Thymus (tissue), 11 donors: Measurements from ENCODE around the gene GCN1. TPM values are rescaled to one million over a fixed set of nuclear protein-coding genes. Genes with fewer than 3 reads are reported as not detected.
"Not testable (repeated sequence)": the region's sequence is repeated elsewhere in the genome, so short reads cannot be mapped to it uniquely, and the experiment has no call there.

Experiments used
- DNase-seq, 9 donors: peaks; one replicate each; pipeline ENCODE4 v3.0.0-alpha.2; 2013; ENCODE audit warnings: low spot score in 9 of 9, low read depth in 6 of 9, missing footprints in 1 of 9
- H3K27ac ChIP-seq, 2 donors: one replicate each; pipeline ENCODE4 v1.5.1; 2013; ENCODE audit warnings: control low read depth in 1 of 2, low read depth in 1 of 2, low read length in 1 of 2, mild to moderate bottlenecking in 1 of 2, moderate library complexity in 1 of 2
- H3K27me3 ChIP-seq, 2 donors: one replicate each; pipeline ENCODE4 v1.5.1; 2013; ENCODE audit warnings: low read length in 1 of 2; ENCODE audit not compliant: control insufficient read depth in 2 of 2, insufficient read depth in 1 of 2
- H3K36me3 ChIP-seq, 2 donors: one replicate each; pipeline ENCODE4 v1.5.1; 2013; ENCODE audit warnings: low read length in 1 of 2, mild to moderate bottlenecking in 1 of 2, moderate library complexity in 1 of 2; ENCODE audit not compliant: control insufficient read depth in 2 of 2, insufficient read depth in 2 of 2
- H3K4me1 ChIP-seq, 2 donors: one replicate each; pipeline ENCODE4 v1.5.1; 2013; ENCODE audit warnings: low read length in 2 of 2; ENCODE audit not compliant: control insufficient read depth in 2 of 2, insufficient read depth in 2 of 2
- H3K4me3 ChIP-seq, 2 donors: one replicate each; pipeline ENCODE4 v1.5.1; 2013; ENCODE audit warnings: low read length in 2 of 2, control low read depth in 1 of 2, mild to moderate bottlenecking in 1 of 2
- H3K9me3 ChIP-seq, 2 donors: one replicate each; pipeline ENCODE4 v1.5.1; 2013; ENCODE audit warnings: low read length in 1 of 2, mild to moderate bottlenecking in 1 of 2; ENCODE audit not compliant: control insufficient read depth in 2 of 2, insufficient read depth in 1 of 2
- WGBS: extraction: QIAGEN DNeasy Blood & Tissue Kit; methylation state at CpG from one replicate; pipeline ENCODE4 v1.1.7; 2013; 5-methylcytosine and 5-hydroxymethylcytosine counted together
- polyA plus RNA-seq: library from polyadenylated mRNA; stranded (reverse); fragments of 200-250 nt; gene quantifications from one replicate; pipeline ENCODE4 v1.2.3, GENCODE V29; 2013
- total RNA-seq: library from RNA; stranded (reverse); fragments of 120-200 nt; gene quantifications from one replicate; pipeline ENCODE4 v1.2.4, GENCODE V29; 2013
- donor health status: healthy.

GCN1 gene
- total and polyA plus RNA-seq, 2 donors: 22.4 to 34.5 TPM

DNA sequence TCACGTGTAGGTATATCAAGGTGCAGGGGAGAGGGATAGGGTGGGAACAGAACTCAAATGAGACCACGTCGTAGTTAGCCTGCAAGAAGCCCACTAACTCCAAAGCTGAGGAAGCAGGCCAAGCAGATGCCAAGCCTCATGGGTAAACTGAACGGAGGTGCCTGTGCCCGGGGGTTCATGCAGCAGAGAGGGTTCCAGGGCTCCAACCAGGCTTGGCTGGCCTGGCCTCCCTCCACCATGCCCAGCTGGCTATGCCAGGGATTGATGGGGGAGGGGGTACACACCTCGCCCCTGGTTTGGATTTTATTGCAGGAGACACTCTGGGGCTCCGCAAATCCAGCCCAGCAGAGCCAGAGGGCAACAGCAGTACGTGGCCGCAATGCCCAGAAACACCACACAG lies 43.7 kb upstream of the GCN1 start:
- H3K27me3 ChIP-seq: no peaks in the 10 kb centered on the region

DNA sequence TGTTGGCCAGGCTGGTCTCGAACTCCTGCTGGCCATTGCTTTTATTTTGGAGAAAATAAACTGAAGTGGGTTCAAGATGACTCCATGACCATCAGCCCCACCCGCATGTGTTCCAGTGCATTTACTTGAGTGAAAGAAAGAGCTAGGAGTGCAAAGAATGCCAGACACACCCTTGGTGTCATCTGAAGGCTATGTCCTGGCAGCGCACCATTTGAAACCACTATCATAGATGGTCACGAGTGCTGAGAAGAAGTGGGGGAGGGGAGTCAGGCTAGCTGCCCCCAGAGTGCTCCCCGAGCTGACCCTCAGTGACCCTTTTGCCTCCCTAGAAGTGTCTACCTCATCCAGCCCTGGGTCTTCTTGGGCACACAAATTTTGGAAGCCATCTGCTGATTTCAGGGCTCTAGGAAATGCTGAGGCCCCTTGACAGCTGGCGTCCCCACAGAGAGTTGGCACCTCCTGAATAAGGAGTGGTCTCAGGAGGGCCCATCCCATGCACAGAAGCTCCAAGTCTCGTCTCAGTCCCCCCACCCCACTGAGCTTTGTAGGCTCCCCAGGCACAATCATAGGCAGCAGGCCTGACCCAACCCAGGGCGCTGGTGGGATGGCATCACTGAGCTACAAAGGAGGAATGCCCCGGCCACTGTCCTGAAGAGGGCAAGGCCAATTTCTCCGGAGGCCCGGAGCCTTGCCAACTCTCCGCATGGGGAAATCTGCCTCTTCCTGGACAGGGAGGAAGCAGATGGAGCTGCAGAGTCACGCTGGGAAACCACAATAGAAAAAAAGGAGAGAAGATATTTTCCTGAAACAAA lies 43.1 kb upstream of the GCN1 start:
- H3K36me3 ChIP-seq: no peaks in the 10 kb centered on the region
- no peaks in the 10 kb centered on the region for H3K9me3 ChIP-seq
- WGBS: 39% methylated on average over 13 of the region's 13 CpGs
- H3K27ac ChIP-seq: peak overlapping the region; percentile 32 to 72
- H3K4me1 ChIP-seq: peaks cover 4 to 65% of the 10 kb centered on the region in 2 donors
- no peak overlapping the region for H3K4me3 ChIP-seq
- H3K27me3 ChIP-seq: no peaks in the 10 kb centered on the region
- DNase-seq: no peak

More for the DNA sequence above, 43.7 kb upstream of the GCN1 start:
- WGBS: 51% methylated on average over 9 of the region's 9 CpGs
- Histone ChIP-seq H3K4me3 (no peak overlapping the region), H3K36me3 (no peaks in the 10 kb centered on the region), H3K27ac (peak overlapping the region in 1 of 2 donors; percentile 60), H3K4me1 (peaks cover 4 to 60% of the 10 kb centered on the region in 2 donors), H3K9me3 (no peaks in the 10 kb centered on the region)
- no peak for DNase-seq

DNA sequence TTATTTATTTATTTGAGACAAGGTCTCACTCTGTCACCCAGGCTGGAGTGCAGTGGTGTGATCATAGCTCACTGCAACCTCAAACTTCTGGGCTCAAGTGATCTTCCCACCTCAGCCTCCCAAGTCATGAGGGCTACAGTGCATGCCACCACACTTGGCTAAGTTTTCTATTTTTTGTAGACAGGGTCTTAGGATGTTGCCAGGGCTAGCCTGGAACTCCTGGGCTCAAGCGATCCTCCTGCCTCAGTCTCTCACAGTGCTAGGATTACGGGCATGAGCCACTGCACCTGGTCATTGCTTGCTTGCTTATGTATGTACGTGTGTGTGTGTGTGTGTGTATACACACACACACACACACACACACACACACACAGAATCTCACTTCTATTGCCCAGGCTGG lies 42.3 kb upstream of the GCN1 start:
- Histone ChIP-seq H3K4me1 (peaks cover 4 to 69% of the 10 kb centered on the region in 2 donors), H3K27ac (peak overlapping the region in 1 of 2 donors; percentile 26)
- not testable (repeated sequence) for H3K9me3 ChIP-seq, H3K4me3 ChIP-seq, H3K36me3 ChIP-seq, DNase-seq, H3K27me3 ChIP-seq
- 97% methylated on average over 3 of the region's 3 CpGs for whole genome bisulfite sequencing

DNA sequence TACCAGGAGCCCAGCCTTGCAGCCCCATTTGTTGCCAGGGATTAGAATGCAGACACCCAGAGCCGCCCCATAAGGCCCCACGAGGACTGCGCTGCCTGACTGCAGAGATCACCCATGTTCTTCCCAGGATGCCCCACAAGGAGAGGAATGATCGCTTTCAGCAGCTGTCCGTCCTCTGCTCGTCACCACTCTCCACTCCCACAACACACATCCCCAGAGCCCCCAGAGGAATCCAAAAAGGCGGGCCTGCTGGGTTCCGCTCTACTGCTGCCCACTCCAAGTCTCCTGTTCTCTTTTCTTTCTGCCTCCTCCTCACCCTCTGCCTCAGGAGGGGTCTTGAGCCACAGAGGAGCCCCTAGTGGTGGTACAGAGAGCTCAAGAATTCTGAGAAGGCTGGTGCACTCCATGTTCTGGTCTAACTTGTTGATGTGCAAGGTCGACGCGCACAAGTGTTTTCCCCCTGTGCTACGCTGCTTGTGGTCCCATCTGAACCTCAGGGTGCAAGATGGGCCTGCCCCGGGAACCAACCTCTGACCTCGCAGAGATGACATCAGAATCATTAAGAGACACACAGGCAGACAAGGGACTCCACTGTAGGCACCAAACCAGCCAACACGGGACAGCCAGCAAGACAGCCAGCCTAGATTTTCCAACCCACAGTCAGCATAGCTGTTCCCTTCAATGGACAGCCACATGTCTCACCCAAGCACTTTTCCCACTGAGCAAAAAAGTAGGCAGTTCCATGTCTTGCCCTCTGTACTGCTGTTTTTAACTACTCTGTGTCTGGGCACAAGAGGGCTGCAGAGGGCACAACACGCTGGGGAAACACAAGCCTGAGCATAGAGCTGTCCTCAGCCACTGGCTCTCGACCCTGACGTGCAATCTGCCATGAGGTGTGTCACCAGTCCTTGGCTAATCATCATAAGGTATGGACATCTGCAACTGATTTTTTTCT lies 41.1 kb upstream of the GCN1 start:
- Histone ChIP-seq H3K36me3 (no peaks in the 10 kb centered on the region), H3K4me1 (peaks cover 9 to 74% of the 10 kb centered on the region in 2 donors), H3K4me3 (no peak overlapping the region), H3K27me3 (no peaks in the 10 kb centered on the region), H3K9me3 (no peaks in the 10 kb centered on the region), H3K27ac (peak overlapping the region; percentile 76)
- WGBS: 96% methylated on average over 18 of the region's 18 CpGs
- DNase-seq: no peak

DNA sequence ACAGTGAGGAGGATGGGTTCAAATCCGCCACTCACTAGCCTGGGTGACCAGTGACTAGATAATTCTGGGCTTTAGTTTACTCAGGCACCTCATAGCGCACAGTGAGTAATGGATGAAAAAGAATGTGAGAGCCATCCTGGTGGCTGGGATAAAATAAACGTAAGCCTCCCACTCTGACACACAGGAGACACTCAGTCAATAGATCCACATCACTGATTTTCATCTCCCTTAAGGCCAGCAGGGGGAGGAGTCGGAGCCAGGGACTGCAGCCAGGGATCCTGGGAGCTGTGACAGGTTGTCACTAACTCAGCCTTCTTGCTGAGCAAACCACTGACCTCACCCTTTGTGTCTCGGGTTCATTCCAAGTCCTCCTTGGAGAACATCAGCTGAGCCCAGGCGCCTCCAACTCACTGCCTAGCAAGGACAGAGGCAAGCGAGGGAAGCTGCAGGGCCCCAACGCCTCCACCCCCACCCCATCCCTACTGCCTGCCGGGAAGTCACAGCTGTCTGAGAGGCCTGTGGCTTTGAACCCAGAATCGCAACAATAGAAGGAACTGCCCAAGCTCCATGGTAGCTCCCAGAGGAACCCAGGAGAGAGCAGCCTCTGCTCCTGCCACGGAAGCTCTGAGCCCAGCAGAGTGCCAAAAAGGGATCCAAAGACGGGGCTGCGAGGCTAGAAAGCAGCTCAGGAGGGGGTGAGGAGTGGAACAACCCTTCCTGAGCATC lies 40.3 kb upstream of the GCN1 start:
- Histone ChIP-seq H3K27ac (peak overlapping the region; percentile 76), H3K9me3 (no peaks in the 10 kb centered on the region), H3K4me1 (peaks cover 9 to 74% of the 10 kb centered on the region in 2 donors), H3K36me3 (no peaks in the 10 kb centered on the region), H3K27me3 (no peaks in the 10 kb centered on the region), H3K4me3 (no peak overlapping the region)
- WGBS: 81% methylated on average over 13 of the region's 13 CpGs
- no peak for DNase-seq

DNA sequence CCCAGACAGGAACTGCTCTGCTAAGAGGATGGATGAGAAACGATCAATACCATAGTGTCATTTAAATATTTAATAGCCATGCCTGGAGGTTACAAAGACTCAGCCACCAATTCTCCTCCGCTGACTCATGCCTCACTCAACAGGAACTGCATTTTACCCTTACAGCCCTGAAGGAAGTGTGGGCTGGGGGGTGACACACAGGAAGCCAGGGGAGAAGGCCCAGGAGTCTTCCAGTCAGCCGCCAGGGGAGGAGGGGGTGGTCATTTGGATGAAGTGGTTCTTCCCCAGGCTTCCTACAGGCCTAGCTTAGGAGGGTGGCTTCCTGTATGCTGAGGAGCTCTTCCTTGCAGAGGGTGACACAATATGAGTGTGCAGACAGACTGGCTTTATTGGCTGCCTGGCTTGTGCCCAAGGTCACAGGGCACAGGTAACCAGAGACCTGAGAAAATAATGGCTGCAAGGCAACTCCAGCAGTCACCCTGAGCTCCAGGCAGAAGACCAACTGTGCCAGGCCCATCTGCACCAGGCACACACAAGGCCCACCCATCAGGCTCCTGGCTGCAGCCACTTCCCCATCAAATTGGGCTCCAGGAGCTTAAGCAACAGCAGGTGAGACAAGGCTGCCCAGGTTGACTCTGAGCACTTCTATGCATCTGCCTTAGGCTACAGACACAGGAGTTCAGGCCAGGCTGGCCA lies 36.9 kb upstream of the GCN1 start:
- H3K27me3 ChIP-seq: no peaks in the 10 kb centered on the region
- WGBS: 41% methylated on average over 3 of the region's 3 CpGs
- H3K36me3 ChIP-seq: no peaks in the 10 kb centered on the region
- no peak overlapping the region for H3K4me3 ChIP-seq
- DNase-seq: peak in 3 of 9 donors; percentile 27 to 62 (median 44)
- no peaks in the 10 kb centered on the region for H3K9me3 ChIP-seq
- H3K4me1 ChIP-seq: peaks cover 13 to 78% of the 10 kb centered on the region in 2 donors
- peak overlapping the region; percentile 61 to 72 for H3K27ac ChIP-seq

DNA sequence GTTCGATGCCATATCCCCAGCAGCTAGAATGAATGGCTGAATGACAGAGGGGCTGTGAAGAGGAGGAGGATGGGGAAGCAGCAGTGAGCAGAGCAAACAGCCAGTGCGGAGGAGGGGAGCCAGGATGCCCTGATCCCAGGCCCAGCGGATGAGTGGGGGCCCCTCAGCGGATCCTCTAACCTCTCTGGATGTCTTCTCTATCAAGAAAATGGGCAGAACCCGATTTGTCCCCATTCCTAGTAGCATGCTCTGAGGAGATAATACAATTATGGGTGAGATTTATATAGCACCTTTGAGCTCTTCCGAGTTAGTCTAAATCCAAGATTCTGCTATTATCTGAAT lies 36.4 kb upstream of the GCN1 start:
- 56% methylated on average over 6 of the region's 6 CpGs for WGBS
- H3K9me3 ChIP-seq: no peaks in the 10 kb centered on the region

DNA sequence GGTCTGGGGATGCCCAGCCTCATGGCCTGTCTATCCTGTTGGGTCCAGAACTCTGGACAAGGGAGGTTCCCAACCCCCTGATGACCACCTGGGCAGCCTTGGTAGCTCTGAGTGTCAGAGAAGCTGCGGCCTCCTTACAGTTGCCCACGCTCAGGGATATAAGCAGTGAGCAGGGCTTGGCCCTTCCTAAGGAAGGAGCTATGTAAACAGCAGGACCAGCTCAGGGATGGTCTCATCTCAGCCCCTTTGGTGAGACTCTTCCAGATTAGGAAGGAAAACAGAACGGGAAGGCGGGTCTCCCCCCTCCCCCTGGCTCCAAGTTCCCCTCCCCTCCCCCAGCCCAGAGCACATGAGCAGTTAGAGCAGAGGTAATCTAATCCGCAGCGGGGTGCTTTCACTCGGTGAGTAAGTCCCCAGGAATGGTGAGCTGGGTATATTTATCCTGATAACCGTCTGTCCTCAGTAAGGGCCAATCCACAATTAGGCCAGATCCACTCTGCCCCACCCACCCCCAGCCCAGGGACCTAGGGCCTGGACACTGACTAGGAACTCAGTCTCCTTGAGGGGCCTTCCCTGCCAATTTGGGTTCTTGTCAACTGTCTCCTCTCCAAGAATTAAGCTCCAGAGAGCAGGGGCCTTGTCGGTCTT lies 35.9 kb upstream of the GCN1 start:
- peak overlapping the region; percentile 33 to 77 for H3K27ac ChIP-seq
- no peaks in the 10 kb centered on the region for H3K36me3 ChIP-seq
- 78% methylated on average over 9 of the region's 9 CpGs for WGBS
- no peaks in the 10 kb centered on the region for H3K27me3 ChIP-seq
- DNase-seq: no peak
- H3K9me3 ChIP-seq: no peaks in the 10 kb centered on the region
- H3K4me1 ChIP-seq: peaks cover 21 to 81% of the 10 kb centered on the region in 2 donors
- no peak overlapping the region for H3K4me3 ChIP-seq

More for the DNA sequence above, 36.4 kb upstream of the GCN1 start:
- Histone ChIP-seq H3K4me3 (no peak overlapping the region), H3K27me3 (no peaks in the 10 kb centered on the region), H3K36me3 (no peaks in the 10 kb centered on the region), H3K4me1 (peaks cover 18 to 81% of the 10 kb centered on the region in 2 donors), H3K27ac (peak overlapping the region; percentile 32 to 72)
- DNase-seq: no peak
